TTC549 (cell line): ENCODE measurements around the gene DLG2.
A peak's percentile ranks its signal among the peaks of the same experiment; 100 is the strongest.
"Not testable (repeated sequence)": the region's sequence is repeated elsewhere in the genome, so short reads cannot be mapped to it uniquely, and the experiment has no call there.

Experiments
- FAIRE-seq: peaks from 2 replicates; lab custom pipeline; 2012; peaks lifted over from hg19 to GRCh38; lab: Jason Lieb, UNC

Gene DLG2

DNA sequence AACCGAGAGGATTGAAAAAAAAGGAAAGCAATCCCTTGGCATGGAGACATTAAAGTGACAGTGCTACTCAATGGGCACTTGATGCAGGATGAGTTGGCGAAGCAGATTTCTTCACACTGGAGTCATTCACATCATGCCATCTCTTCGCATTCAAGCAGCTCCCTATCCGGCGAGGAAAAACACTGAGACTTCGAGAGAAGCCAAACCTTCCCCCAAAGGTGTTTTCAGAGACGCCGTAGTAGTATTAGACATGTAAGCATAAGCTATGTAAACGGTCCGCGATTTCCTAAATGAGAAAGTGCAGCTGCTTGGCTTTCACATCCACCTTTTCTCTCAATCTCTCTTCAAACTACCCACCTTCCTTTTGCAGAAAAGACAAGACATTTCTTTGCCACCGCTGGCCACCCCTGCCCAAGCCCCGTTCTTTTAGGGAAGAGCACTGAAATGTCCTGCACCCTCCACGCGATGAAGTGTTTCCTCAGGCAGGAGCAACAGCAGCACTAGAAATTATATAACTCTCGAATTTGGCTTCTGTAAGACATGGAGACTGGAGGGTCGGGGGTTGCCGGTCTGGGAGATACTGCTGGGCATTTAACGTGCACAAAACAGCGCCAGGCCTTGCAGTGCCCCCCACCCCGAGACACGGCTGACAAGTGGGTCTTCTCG is at the start of gene DLG2:
Gene DLG2, minus strand, starts transcription at position 13 of the 666 bp plus-strand sequence.
- FAIRE-seq: no peak

DNA sequence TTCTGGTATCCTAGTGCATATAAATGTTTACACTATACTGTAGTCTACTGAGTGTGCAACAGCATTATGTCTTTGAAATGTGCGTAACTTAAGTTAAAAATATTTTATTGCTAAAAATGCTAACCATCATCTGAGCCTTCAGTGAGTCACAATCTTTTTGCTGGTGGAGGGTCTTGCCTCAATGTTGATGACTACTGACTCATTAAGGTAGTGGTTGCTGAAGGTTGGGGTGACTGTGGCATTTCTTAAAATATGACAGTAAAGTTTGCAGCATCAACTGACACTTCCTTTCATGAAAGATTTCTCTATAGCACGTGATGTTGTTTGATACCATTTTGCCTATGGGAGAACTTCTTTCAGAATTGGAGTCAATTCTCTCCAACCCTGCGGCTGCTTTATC is 46.2 kb upstream of the DLG2 start:
- no peak for FAIRE-seq

DNA sequence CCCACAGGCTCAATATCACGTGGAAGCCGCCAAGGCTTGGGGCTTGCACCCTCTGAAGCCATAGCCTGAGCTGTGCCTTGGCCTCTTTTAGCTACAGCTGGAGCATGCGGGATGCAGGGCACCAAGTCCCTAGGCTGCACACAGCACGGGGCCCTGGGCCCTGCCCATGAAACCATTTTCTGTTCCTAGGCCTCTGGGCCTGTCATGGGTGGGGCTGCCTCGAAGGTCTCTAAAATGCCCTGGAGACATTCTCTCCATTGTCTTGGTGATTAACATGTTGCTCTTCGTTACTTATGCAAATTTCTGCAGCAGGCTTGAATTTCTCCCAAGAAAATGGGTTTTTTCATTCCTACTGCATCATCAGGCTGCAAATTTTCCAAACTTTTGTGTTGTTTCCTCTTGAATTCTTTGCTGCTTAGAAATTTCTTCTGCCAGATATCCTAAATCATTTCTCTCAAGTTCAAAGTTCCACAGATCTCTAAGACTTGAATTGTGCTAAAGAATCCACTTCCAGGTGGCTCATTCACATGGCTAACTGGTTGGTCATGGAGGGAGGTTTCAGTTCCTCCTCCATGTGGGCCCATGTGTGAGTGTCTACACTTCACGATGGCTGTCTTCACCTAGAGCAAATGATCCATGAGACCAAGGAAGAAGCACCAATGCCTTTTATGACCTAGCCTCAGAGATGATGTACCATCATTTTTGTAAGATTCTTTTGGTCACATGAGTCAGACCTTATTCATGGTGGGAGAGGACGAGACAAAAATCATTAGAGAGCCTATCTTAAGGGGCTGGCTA is 45.2 kb upstream of the DLG2 start:
- FAIRE-seq: no peak

DNA sequence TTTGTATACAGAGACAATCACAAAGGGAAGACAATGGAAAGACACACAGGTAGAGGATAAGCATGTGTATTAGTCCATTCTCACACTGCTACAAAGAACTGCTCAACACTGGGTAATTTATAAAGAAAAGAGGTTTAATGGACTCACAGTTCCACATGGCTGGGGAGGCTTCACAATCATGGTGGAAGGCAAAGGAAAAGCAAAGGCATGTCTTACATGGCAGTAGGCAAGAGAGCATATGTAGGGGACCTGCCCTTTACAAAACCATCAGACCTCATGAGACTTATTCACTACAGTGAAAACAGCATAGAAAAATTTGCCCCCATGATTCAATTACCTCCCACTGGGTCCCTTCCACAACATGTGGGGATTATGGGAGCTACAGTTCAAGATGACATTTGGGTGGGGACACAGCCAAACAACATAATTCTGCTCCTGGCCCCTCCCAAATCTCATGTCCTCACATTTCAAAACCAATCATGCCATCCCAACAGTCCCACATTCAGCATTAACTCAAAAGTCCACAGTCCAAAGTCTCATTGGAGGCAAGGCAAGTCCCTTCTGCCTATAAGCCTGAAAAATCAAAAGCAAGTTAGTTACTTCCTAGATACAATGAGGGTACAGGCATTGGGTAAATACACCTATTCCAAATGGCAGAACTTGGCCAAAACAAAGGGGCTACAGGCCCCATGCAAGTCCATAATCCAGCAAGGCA is 44.0 kb upstream of the DLG2 start:
- not testable (repeated sequence) for FAIRE-seq

DNA sequence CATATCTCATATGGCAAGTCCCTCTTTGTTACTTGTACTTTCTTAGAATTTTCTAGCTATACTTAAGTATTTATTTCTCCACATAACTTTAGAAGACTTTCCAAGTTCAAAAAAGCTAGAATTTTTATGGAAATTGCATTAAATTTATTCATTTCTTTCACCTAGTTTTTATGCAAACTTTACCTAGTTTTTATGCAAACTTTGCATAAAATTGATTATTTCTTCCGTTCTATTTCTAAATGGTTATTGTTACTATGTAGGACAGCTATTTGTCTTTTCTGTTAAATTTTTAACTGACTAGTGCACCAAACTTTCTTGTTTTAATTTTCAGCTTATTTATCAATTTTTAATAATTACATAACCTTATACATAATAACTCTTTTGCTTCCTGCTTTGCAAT is 41.0 kb upstream of the DLG2 start:
- no peak for FAIRE-seq

DNA sequence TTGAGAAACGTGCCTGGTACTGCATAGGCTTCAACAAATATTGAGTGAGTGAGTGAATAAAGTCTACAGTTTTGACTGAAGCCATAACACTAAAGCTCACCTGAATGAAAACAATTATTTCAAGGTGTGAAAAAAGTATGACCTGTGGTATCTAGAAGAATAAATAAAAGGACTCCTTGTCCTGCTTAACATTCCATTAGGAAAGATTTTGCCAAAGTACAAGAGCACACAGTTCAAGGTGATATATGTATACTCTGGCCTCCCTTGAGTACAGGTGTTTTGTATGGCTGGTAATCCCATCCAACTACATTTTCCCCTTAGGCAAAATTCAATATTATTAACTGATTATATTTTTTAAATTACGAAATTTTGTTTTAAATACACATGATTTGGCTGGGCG is 39.5 kb upstream of the DLG2 start:
- FAIRE-seq: no peak

DNA sequence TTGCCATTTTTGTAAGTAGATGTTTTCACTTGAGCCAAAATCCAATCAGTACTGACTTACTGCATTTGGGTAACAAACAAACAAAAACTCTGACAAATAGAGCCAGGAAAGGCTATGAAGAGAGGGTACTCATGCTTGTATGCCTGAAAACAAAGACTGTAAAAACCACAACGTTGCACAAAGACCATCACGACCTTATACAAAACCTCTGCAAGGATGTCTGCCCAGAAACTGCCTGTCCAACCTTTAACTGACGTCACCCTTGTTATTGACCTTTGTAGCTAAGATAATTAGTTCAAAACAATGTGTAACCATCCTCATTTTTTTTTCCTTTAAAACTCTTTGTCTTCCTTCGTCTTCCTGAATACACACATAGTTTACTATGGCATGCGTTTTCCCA is 38.6 kb upstream of the DLG2 start:
- FAIRE-seq: no peak

DNA sequence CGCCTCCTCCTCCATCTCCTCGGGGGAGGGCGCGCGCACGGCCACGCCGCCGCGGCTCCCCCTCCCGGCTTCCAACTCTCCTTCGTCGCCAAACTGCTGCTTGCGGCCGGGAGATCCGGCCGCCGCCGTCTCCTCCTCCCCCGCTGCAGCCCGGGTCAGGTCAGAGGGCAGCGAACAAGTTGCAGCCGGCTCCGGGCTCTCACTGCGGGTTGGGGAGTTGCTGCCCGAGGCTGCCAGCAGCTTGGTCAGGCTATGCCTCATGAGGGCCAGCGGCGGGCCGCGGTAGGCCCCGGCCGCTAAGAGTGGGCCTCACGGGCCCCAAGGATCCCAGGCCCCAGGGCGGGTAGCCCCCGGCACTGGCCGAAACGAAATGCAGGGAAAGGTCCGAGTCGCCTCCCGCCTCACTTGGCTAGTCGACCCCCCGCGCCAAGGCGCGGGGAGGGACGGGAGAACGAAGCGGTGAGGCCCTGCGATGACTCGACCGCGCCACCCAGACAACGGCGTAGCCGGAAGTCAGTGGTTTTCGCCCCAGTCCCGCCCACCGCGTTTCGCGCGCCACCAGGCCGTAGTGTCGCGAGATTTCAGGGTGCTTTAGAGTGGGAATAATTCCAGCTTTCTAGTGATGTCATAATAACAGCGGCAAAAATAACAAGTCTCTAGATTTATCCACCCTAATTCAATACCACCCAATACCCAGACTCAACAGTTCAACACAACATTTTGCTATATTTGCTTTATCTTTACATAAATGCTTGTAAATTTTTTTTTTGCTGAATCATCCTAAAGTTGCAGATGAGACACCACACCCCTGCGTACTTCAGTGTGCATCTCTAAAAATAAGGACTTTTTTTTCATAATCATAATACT is 37.7 kb upstream of the DLG2 start, which contains the start of gene CREBZF:
Gene CREBZF, minus strand, starts transcription at position 515 of the 867 bp plus-strand sequence. Its CDS starts 254 bp downstream, at position 261.
- FAIRE-seq: peak; percentile 56

DNA sequence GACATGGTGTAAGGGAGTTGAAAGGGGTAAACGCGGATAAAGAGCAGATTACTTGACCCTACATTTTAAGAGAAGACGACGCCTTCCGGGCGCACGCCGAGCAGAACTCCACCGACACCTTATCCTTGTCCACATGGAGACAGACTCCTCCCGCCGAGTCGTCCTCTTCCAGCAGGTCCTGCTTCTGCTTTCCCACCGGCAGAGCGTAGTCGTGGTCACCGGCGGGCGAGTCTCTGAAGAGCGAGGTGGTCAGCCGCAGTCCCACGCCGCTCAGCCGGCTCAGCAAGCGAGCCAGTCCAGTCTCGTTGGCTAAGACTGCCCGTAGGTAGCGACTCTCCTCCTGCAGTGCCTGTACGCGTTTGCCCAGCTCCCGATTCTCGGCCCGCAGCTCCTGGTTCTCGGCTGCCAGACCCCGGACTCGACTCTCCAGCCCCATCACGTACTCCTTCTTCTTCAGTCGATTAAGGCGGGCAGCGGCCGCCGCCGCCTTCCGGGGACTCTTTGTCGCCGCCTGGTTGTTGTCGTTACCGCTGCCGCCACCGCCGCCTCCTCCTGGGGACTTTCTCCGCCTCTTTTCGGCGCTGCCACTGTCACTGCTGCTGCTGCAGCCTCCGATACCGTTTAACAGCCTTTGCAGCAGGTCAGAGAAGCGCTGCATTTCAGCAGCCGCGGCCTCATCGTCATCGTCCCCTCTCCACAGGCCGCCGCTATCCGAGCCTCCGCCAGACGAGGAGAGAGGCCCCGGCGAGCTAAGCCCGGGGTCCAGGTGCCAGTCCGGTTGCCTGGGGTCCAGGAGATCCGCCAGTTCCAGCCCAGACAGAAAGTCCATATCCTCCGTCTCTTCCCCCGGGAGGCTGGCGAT is 36.8 kb upstream of the DLG2 start:
- no peak for FAIRE-seq

DNA sequence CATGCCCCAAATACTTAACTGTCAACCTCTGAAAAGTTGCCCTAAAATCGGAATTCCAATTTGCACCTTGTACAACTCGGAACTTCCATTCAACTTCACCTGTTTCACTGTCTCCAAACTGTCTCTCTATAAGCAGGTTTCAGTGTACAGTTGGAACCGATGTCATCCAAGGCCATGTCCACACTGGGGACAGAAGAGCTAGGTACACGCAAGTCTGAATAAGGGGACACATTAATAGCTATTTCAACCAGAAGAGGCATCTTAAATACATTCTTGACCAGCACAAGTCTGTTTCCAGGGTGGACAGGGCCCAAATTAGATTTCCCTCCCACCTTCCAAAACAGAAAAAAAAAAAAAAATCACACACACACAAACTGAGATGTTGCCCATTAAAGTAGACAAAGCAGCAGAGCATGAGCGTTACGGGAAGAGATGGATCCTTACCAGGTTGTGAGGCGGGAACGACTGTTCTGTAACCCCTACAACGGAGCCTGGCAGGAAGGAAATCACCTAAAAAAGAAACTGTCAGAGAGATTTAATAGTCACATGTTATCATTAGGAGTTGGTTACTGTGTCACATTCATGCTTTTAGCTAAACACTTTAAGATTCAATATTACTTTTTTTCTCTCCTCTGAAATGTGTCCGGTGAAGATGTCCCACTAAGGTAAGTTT is 36.1 kb upstream of the DLG2 start:
- FAIRE-seq: no peak

DNA sequence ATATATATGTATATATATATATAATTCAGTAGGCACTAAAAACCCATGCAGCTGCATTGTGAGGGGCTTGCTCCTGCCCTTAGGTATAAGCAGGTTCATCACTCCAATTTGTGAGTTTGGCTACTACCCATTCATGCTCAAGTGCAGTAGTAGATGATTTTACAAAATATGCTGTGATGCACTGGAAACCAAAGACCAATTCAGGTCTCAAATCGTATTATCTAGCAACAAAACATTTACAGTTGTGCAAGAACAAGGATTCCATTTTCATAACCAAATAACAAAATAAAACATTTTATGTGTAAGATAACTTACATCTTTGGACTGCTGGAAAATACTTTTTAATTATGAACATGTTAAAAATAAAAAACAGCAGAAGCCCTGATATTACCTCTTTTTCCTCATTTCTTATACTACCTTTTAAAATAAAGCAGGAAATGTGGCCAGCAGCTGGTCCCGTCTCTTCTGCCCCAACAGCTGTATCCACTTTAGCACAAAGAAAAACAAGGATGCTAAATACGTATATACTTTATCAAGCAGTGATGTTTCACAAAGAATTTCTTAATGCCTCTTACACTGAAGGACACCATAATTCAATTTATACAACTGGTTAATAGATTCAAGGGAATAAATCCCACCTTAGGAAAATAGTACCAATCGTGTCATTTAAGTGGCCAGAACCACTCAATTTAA is 35.0 kb upstream of the DLG2 start:
- no peak for FAIRE-seq

DNA sequence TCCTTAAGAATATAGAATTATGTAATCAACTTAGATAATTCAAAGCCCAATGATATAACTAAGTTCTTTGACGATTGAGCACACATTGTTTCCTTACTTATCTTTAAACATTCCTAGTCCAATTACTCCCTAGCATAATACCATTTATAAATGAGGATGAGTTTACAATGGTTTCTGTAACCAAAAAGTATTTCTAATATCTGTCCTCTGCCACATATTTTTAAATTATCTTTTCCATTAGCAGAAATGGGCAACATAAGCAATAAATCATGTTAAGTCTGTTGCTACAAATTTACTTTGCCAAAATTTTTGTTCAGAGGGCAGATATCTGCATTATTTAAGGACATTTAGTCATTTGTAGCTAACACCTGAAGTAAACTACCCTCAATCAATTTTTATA is 31.0 kb upstream of the DLG2 start:
- FAIRE-seq: no peak

DNA sequence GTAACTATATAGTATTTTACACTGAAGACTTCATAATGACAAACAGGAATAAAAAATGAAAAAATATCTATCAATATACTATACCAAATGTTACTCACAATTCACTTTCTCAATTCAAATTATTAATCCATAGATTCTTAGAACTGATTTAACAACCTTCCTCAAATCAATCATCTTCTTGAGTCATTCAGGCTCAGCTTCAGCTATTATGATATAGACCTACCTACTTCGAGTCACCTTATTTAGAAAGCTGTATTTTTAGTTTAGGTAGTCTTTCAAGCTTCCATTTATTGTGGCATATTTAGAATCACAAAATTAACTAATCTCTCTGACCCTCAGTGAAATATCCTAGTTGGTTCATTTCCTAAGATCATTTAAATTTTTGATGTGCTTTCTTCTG is 29.6 kb upstream of the DLG2 start:
- no peak for FAIRE-seq

DNA sequence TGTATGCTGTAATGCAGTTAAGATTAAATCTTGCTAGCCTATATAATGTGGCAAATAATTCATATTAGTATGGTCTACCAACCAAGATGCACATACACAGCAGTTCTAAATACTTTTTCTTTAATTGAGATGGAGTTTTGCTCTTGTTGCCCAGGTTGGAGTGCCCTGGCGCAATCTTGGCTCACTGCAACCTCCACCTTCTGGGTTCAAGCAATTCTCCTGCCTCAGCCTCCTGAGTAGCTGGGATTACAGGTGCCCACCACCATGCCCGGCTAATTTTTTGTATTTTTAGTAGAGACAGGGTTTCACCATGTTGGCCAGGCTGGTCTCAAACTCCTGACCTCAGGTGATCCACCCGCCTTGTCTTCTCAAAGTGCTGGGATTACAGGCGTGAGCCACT is 27.2 kb upstream of the DLG2 start:
- FAIRE-seq: not testable (repeated sequence)

DNA sequence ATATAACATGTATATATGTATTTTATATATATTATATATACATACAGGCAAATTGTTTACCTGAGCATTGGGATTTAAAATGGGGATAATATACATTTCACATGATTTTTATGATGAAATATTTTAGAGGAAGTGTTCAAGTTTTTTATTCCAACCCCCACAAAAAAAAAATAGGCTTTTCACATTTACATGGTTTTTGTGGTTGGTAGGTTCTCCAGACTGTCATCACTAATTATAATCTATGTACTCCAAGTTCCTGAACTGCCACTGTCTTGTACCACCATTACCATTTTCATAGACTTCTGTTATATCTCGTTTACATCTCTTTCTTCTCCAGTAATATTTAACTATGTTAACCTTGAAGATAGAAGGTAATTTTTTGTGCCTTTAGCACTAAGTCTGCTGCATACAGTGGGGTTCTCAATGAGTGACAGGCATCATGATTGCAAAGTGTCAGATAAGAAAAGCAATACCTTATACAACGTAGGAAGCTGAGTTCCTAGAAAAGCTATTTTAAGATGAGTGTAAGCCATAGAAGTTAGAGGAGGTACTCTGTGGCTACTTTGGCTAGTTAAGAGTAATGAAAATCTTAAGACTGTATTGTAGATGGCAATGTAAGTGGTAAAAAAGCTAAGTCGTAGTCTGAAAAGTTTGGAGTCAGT is 25.8 kb upstream of the DLG2 start:
- FAIRE-seq: no peak

DNA sequence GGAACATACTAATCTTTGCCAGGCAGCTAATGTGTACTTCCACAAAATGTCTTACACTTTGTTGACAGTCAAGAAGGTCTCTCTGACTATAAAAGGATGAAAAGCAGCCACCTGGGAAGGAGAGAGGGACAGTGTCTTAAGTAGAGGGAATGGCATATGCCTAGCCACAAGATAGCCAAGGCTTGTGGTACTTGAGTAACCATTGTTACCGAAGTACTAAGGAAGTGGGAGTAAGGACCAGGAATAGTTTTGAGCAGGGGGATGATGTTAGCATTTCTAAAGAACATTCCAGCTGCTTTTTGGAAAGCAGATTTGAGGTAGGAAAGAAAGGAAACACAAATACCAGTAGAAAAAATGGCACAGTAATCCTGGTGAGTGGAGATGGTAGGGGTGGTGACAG is 24.0 kb upstream of the DLG2 start:
- no peak for FAIRE-seq

DNA sequence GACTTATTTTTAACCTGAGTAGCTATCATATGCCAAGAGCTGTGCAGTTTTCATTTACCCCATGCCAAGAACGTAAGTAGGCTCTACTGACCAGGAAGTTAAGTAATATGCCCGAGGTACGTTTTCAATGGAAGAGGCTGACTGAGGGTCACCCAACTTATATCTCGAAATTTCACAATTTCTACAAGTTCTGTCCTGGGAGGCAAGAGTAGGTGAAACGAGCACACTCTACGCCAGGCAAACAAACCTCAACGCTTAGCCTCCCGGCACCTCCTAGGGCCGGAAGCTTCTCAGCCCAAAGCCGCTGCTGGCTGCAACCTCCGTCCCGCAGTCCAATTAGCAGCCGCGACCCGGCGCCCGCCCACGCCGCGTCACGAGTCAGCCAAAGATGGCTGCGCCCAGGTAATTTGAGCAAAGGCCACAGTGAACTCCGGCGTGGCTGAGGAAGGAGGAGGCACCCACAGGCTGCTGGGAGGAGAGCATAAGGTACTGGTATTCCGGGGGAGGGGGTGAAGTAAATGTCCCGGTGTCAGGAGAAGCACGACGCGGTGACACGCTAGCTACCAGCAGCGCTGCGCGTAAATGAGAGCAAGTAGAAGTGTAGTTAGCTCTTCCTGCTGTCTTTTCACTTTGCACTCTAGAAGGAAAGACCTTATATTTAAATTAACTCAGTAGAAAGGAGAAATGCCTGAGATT is 20.6 kb upstream of the DLG2 start, which contains the start of gene TMEM126A:
Gene TMEM126A, plus strand, starts transcription at position 364 of the 696 bp plus-strand sequence. CDS start 2,289 bp downstream, outside the sequence.
- FAIRE-seq: no peak

DNA sequence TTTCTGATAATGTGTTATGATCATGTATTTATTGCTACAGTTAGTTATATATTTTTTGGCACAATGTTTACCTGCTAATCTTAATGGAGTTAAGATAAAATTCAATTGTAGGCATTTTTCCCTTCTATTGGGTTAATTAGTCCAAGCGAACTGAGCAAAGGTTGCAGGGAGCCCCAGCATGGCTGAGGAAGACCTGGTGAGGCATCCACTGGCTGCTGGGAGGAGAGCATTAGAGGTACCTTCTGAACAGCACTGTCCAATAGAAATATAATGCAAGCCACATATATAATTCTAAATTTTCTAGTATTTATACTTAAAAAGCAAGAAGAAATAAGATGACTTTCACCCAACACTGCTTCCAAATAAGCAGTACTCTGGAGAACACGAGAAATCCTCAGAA is 19.9 kb upstream of the DLG2 start:
- FAIRE-seq: no peak

DNA sequence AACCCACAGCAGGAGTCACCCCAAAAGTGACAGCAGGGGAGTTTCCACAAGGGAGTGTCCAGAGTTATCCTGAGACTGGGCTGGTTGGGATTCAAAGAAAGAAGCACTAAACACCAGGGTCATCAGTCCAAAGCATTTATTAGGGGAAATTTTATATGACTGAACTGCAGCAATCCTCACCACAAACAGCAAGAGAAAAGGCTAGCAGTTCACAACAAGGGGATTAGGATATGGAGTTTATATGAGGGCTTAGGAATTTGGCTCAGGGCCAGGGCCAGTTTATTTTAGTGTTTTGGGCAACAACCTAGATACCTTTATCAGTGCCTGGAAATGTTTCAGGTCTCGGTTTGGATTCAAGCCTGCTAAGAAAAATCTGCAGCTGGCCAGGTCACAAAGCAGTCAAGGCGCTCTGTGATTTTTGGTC is 16.1 kb upstream of the DLG2 start:
- FAIRE-seq: no peak
